Karpas-422 (cell line): ENCODE measurements around the gene GTF2H4. TPM values are rescaled to one million over a fixed set of nuclear protein-coding genes. Genes with fewer than 3 reads are reported as not detected.
"Not testable (repeated sequence)": the region's sequence is repeated elsewhere in the genome, so short reads cannot be mapped to it uniquely, and the experiment has no call there.

Source experiments
- DNase-seq: peaks from one replicate; pipeline ENCODE4 v3.0.0-alpha.2; 2015
- H2AFZ ChIP-seq: fragments of 200-600 bp; sonication (generic); 2 replicates; pipeline ENCODE4 v1.6.1; 2014; ENCODE audit warnings: antibody characterized with exemption, low read length, mixed read lengths
- H3K27ac ChIP-seq: fragments of 200-600 bp; sonication (generic); 2 replicates; pipeline ENCODE4 v1.5.1; 2014; ENCODE audit warnings: mild to moderate bottlenecking, low read length, moderate library complexity
- H3K27me3 ChIP-seq: fragments of 200-600 bp; sonication (generic); 2 replicates; pipeline ENCODE4 v1.6.1; 2014; ENCODE audit warnings: low read length, mixed read lengths
- H3K36me3 ChIP-seq: fragments of 200-600 bp; sonication (generic); 2 replicates; pipeline ENCODE4 v1.6.1; 2014; ENCODE audit warnings: low read length, mixed read lengths; ENCODE audit not compliant: insufficient read depth
- H3K4me1 ChIP-seq: fragments of 200-600 bp; sonication (generic); 2 replicates; pipeline ENCODE4 v1.6.1; 2014; ENCODE audit warnings: mild to moderate bottlenecking, low read length, mixed read lengths
- H3K4me2 ChIP-seq: fragments of 200-600 bp; sonication (generic); 2 replicates; pipeline ENCODE4 v1.6.1; 2014; ENCODE audit warnings: low read length, low read depth, mild to moderate bottlenecking; ENCODE audit not compliant: poor library complexity, severe bottlenecking
- H3K4me3 ChIP-seq: fragments of 200-600 bp; sonication (generic); 2 replicates; pipeline ENCODE4 v1.5.1; 2014; ENCODE audit warnings: mild to moderate bottlenecking, antibody characterized with exemption, low read length, mixed read lengths
- H3K79me2 ChIP-seq: fragments of 200-600 bp; sonication (generic); 2 replicates; pipeline ENCODE4 v1.6.1; 2014; ENCODE audit warnings: mild to moderate bottlenecking, low read length, mixed read lengths
- H3K9ac ChIP-seq: fragments of 200-600 bp; sonication (generic); 2 replicates; pipeline ENCODE4 v1.6.0; 2014; ENCODE audit warnings: low read length
- H3K9me2 ChIP-seq: fragments of 200-600 bp; sonication (generic), shearing (Covaris generic); replicated peaks from 2 replicates; pipeline ENCODE4 v1.6.0; 2014; ENCODE audit warnings: mild to moderate bottlenecking, low read length, moderate library complexity; ENCODE audit not compliant: insufficient read depth
- H3K9me3 ChIP-seq: fragments of 300-700, 200-600 bp; sonication (generic); 2 replicates; pipeline ENCODE4 v1.6.1; 2014; ENCODE audit warnings: low read length, mixed read lengths
- H4K20me1 ChIP-seq: fragments of 200-600 bp; sonication (generic); 2 replicates; pipeline ENCODE4 v1.6.1; 2014; ENCODE audit warnings: mild to moderate bottlenecking, antibody characterized with exemption, low read length, low read depth; ENCODE audit not compliant: insufficient read depth
- total RNA-seq: library from RNA; depleted of rRNA; stranded (reverse); fragments of >200 nt; shearing (Covaris generic); gene quantifications from 2 replicates; pipeline ENCODE4 v1.2.3, GENCODE V29; 2014; ENCODE audit warnings: low replicate concordance

GTF2H4 gene
- total RNA-seq, 1 experiment from 2014 or later = 23.4 TPM

DNA sequence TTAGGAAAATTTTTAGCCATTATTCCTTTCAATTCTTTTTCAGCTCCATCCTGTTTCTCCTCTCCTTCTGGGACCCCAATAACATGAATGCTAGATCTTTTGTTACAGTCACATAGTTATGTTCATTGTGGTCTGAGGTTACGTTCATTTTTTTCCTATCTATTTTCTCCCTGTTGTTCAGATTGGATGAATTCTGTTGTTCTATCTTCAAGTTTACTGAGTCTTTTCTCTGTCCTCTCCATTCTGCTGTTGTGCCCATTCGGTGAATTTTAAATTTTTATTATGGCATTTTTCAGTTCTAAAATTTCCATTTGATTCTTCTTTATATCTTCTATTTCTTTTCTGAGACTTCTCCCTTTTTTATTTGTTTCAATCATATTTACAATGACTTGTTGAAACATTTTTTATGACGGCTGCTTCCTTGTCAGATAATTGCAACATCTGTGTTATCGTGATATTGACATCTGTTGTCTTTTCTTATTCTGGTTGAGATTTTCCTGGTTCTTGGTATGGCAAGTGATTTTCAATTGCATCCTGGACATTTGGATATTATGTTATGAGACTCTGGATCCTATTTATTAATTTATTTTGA is 36.3 kb upstream of the GTF2H4 start:
- no peaks in the 10 kb centered on the region for H3K9me2 ChIP-seq
- no peaks in the 10 kb centered on the region for H4K20me1 ChIP-seq
- H3K79me2 ChIP-seq = no peaks in the 10 kb centered on the region
- no peak overlapping the region for H3K4me3 ChIP-seq
- no peak for DNase-seq
- H3K36me3 ChIP-seq = no peaks in the 10 kb centered on the region
- no peak overlapping the region for H2AFZ ChIP-seq
- H3K27me3 ChIP-seq = no peaks in the 10 kb centered on the region; the same call in 1 of the 2 replicates
- no peak overlapping the region for H3K9ac ChIP-seq
- H3K4me1 ChIP-seq = 0 out of 2 replicates have a peak, but pooled peaks cover 3% of the 10 kb centered on the region
- peaks cover 11% of the 10 kb centered on the region for H3K9me3 ChIP-seq
- no peak overlapping the region for H3K4me2 ChIP-seq
- no peak overlapping the region for H3K27ac ChIP-seq

- no peak overlapping the region for H3K27ac ChIP-seq
- no peaks in the 10 kb centered on the region for H4K20me1 ChIP-seq
- DNase-seq = no peak
- H3K9me2 ChIP-seq = no peaks in the 10 kb centered on the region
- H3K4me3 ChIP-seq = no peak overlapping the region
- H2AFZ ChIP-seq = no peak overlapping the region
- H3K4me1 ChIP-seq = peaks cover 8% of the 10 kb centered on the region
- H3K9ac ChIP-seq = no peak overlapping the region
- H3K9me3 ChIP-seq = peaks cover 11% of the 10 kb centered on the region
- no peaks in the 10 kb centered on the region; the same call in 1 of the 2 replicates for H3K27me3 ChIP-seq
- no peak overlapping the region for H3K4me2 ChIP-seq
- H3K36me3 ChIP-seq = no peaks in the 10 kb centered on the region
- H3K79me2 ChIP-seq = no peaks in the 10 kb centered on the region
These were observed 34.8 kb upstream of the GTF2H4 start for GRCh38 chr6:30873137-30873640.

DNA sequence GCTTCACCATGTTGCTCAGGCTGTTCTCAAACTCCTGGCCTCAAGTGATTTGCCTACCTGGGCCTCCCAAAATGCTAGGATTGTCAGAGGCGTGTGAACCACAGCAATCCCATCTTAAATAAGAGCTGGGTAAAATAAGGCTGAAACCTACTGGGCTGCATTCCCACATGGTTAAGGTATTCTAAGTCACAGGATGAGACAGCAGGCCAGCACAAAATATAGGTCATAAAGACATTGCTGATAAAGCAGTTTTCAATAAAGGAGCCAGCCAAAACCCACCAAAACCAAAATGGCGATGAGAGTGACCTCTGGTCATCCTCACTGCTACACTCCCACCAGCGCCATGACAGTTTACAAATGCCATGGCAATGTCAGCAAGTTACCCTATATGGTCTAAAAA is 34.2 kb upstream of the GTF2H4 start:
- H3K9me3 ChIP-seq = peaks cover 11% of the 10 kb centered on the region
- DNase-seq, H4K20me1 ChIP-seq, H3K9me2 ChIP-seq, H3K4me3 ChIP-seq, H2AFZ ChIP-seq, H3K4me1 ChIP-seq, H3K36me3 ChIP-seq, H3K4me2 ChIP-seq, H3K79me2 ChIP-seq, H3K27ac ChIP-seq, H3K9ac ChIP-seq, H3K27me3 ChIP-seq: not testable (repeated sequence)

GRCh38 chr6:30875244-30876038 is 32.6 kb upstream of the GTF2H4 start:
- H3K9me3 ChIP-seq = peaks cover 8% of the 10 kb centered on the region
- H3K27me3 ChIP-seq = no peaks in the 10 kb centered on the region; the same call in 1 of the 2 replicates
- no peaks in the 10 kb centered on the region for H3K36me3 ChIP-seq
- H3K4me2 ChIP-seq = no peak overlapping the region
- H3K27ac ChIP-seq = no peak overlapping the region
- no peak for DNase-seq
- H3K4me3 ChIP-seq = no peak overlapping the region
- no peak overlapping the region for H2AFZ ChIP-seq
- H3K9me2 ChIP-seq = no peaks in the 10 kb centered on the region
- H3K79me2 ChIP-seq = no peaks in the 10 kb centered on the region
- H3K9ac ChIP-seq = no peak overlapping the region
- peaks cover 8% of the 10 kb centered on the region for H3K4me1 ChIP-seq
- no peaks in the 10 kb centered on the region for H4K20me1 ChIP-seq

GRCh38 chr6:30876039-30876730 is 31.8 kb upstream of the GTF2H4 start:
- DNase-seq = no peak
- H3K36me3 ChIP-seq = no peaks in the 10 kb centered on the region

DNA sequence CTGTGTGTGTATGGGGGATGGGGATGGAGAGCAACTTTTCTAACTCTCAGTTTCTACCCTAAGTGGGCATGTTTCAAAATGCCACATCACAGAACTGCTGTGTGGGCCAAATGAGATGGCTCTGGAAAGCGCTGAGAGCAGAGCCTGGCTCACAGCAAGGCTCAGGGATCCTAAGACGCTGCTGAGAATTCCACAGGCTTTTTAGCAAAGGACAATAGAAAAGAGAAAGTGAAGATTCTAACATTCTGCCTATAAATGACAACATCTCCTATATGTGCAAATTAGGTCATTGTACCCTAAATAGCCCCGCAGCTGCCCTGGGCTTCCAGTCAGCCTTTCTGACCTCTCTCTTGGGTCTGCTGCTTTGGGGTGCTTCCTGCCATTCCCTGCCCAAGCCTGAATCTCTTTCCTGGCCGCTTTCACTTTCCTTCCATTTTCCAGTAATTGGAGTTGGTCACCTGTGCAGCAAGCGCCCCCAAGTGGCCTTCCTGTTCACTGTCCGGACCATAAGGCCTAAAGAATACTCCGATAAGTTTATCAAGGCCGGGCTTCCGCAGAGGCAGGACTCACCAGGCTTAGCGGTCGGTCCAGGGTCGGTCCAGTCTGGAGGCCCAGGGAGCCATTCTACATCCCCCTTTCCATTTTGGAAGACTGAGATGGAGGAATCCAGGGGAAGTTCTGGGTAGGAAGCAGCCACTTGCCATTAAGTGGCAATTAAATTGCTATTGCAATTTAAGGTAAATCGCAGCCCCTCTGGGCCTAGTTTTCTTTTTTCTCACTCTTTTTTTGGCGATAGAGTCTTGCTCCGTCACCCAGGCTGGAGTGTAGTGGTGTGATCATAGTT is 30.4 kb upstream of the GTF2H4 start:
- no peak overlapping the region for H2AFZ ChIP-seq

More at GRCh38 chr6:30876039-30876730, 31.8 kb upstream of the GTF2H4 start:
- Histone ChIP-seq H3K79me2 (no peaks in the 10 kb centered on the region), H2AFZ (no peak overlapping the region), H3K4me2 (no peak overlapping the region), H3K27ac (no peak overlapping the region), H4K20me1 (no peaks in the 10 kb centered on the region), H3K9me3 (peaks cover 7% of the 10 kb centered on the region), H3K27me3 (no peaks in the 10 kb centered on the region; the same call in 1 of the 2 replicates), H3K9ac (no peak overlapping the region), H3K4me1 (peaks cover 8% of the 10 kb centered on the region), H3K9me2 (no peaks in the 10 kb centered on the region), H3K4me3 (no peak overlapping the region)

GRCh38 chr6:30879684-30880427 is 28.2 kb upstream of the GTF2H4 start:
- H2AFZ ChIP-seq = no peak overlapping the region
- no peaks in the 10 kb centered on the region for H3K79me2 ChIP-seq
- no peaks in the 10 kb centered on the region for H4K20me1 ChIP-seq
- H3K4me3 ChIP-seq = no peak overlapping the region
- no peaks in the 10 kb centered on the region for H3K9me2 ChIP-seq
- peaks cover 27% of the 10 kb centered on the region for H3K4me1 ChIP-seq
- no peak overlapping the region for H3K9ac ChIP-seq
- no peak overlapping the region for H3K4me2 ChIP-seq
- no peaks in the 10 kb centered on the region for H3K9me3 ChIP-seq
- H3K27me3 ChIP-seq = no peaks in the 10 kb centered on the region
- DNase-seq = no peak
- H3K36me3 ChIP-seq = no peaks in the 10 kb centered on the region
- H3K27ac ChIP-seq = no peak overlapping the region

More for the DNA sequence above, 30.4 kb upstream of the GTF2H4 start:
- Histone ChIP-seq H3K9ac (0 out of 2 replicates have a peak overlapping the region, but pooled peaks have one; percentile 24), H3K36me3 (no peaks in the 10 kb centered on the region), H3K27me3 (no peaks in the 10 kb centered on the region), H3K27ac (no peak overlapping the region), H3K79me2 (no peaks in the 10 kb centered on the region), H3K4me3 (peak overlapping the region; percentile 39; the same call in 1 of the 2 replicates), H3K4me2 (peak overlapping the region; percentile 58), H4K20me1 (no peaks in the 10 kb centered on the region), H3K9me2 (no peaks in the 10 kb centered on the region), H3K4me1 (peaks cover 8% of the 10 kb centered on the region), H3K9me3 (no peaks in the 10 kb centered on the region)
- DNase-seq = peak; percentile 83
